ENCODE measurements around the gene PER3. TPM values are rescaled to one million over a fixed set of nuclear protein-coding genes. Genes with fewer than 3 reads are reported as not detected.

Gene PER3
- total RNA-seq, 1 experiment from 2014 or later = 9.0 TPM

DNA sequence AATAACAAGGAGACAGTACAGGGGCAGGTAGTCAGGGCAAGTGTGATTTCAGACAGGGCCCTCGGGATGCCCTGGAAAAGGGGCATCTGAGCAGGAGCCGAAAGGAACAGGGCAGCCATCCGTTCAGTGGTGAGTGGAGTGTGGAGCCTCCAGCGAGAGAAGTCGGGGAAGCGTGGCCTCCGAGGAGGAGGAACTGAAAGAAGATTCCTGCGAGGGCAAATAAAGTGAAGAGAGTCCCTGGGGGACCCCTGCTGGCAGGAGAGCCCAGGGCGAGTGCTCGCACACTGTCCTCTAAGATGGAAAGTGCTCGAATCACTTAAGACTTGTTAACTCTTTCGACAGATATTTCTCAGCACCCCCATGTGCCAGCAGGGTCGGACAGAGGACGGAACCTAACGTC, 72.3 kb downstream of the PER3 start:
- no peaks in the 10 kb centered on the region for H4K20me1 ChIP-seq (ENCODE audit: control insufficient read depth, insufficient read depth, insufficient read length)
- H4K5ac ChIP-seq (ENCODE audit: insufficient read length, low read depth, low read length) = no peak overlapping the region
- no peak overlapping the region for H2BK12ac ChIP-seq (ENCODE audit: insufficient read length, low read depth, low read length)
- H2AFZ ChIP-seq (ENCODE audit: low read length) = no peak overlapping the region
- H3K23ac ChIP-seq (ENCODE audit: insufficient read length, low read depth, low read length) = no peak overlapping the region
- H3K4me1 Mint-ChIP-seq = peaks cover 14 to 16% of the 10 kb centered on the region in 2 experiments
- no peak for DNase-seq
- no peak overlapping the region for H3K27ac Mint-ChIP-seq
- no peaks in the 10 kb centered on the region for H3K9me3 Mint-ChIP-seq
- H3K4me1 ChIP-seq (ENCODE audit: insufficient read depth, low read length) = no peaks in the 10 kb centered on the region
- WGBS (ENCODE audit: extremely low coverage, insufficient read length, low lambda C conversion rate) = no CpG with 5 or more reads among the region's 15 CpGs
- no peaks in the 10 kb centered on the region for H3K9me3 ChIP-seq (ENCODE audit: control insufficient read depth, low read depth, low read length)
- H3K14ac ChIP-seq (ENCODE audit: insufficient read depth, low read length) = no peak overlapping the region; the same call in 1 of the 2 replicates
- TF ChIP-seq, protein P1, sequence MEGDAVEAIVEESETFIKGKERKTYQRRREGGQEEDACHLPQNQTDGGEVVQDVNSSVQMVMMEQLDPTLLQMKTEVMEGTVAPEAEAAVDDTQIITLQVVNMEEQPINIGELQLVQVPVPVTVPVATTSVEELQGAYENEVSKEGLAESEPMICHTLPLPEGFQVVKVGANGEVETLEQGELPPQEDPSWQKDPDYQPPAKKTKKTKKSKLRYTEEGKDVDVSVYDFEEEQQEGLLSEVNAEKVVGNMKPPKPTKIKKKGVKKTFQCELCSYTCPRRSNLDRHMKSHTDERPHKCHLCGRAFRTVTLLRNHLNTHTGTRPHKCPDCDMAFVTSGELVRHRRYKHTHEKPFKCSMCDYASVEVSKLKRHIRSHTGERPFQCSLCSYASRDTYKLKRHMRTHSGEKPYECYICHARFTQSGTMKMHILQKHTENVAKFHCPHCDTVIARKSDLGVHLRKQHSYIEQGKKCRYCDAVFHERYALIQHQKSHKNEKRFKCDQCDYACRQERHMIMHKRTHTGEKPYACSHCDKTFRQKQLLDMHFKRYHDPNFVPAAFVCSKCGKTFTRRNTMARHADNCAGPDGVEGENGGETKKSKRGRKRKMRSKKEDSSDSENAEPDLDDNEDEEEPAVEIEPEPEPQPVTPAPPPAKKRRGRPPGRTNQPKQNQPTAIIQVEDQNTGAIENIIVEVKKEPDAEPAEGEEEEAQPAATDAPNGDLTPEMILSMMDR (conservative IDR thresholded peaks at IDR 0.05) = no peak; the same call in 2 of the 3 replicates
- no peak overlapping the region for H4K91ac ChIP-seq (ENCODE audit: insufficient read length, low read depth, low read length)
- H3K56ac ChIP-seq (ENCODE audit: insufficient read length, low read depth, low read length) = no peak overlapping the region
- no peaks in the 10 kb centered on the region for H3K36me3 Mint-ChIP-seq (ENCODE audit: insufficient read depth in 1 of 3, low read depth in 3 of 3)
- no peak overlapping the region for H2BK120ac ChIP-seq (ENCODE audit: low read depth, low read length, poor library complexity, severe bottlenecking)
- H3K79me1 ChIP-seq (ENCODE audit: insufficient read depth, low read depth, low read length, poor library complexity, severe bottlenecking) = no peaks in the 10 kb centered on the region
- no peak overlapping the region for H3K4ac ChIP-seq (ENCODE audit: low read depth, low read length)
- no peak overlapping the region for H3K4me2 ChIP-seq (ENCODE audit: insufficient read depth, insufficient read length, low read length)
- H3K27me3 Mint-ChIP-seq (ENCODE audit: low read depth) = peaks cover 1% of the 10 kb centered on the region
- H3K79me2 ChIP-seq (ENCODE audit: insufficient read depth, low read length) = no peaks in the 10 kb centered on the region
- no peak overlapping the region for H3K18ac ChIP-seq (ENCODE audit: insufficient read length, low read depth, low read length)
- H3K23me2 ChIP-seq (ENCODE audit: insufficient read length, low read depth, low read length, poor library complexity, severe bottlenecking) = no peaks in the 10 kb centered on the region
- no peaks in the 10 kb centered on the region for H3K27me3 ChIP-seq (ENCODE audit: insufficient read depth, low read length)
- no peak overlapping the region for H3K9ac ChIP-seq (ENCODE audit: extremely low read depth, insufficient read length, low read length)
- H3T11ph ChIP-seq (ENCODE audit: low read length) = no peak overlapping the region
- H2BK15ac ChIP-seq (ENCODE audit: low read depth, low read length) = no peak overlapping the region
- H2BK5ac ChIP-seq (ENCODE audit: insufficient read length, low read length) = no peak overlapping the region
- no peak overlapping the region for H3K4me3 Mint-ChIP-seq
- H2AK5ac ChIP-seq (ENCODE audit: insufficient read length, low read length) = no peak overlapping the region
- H4K8ac ChIP-seq (replicated peaks; ENCODE audit: insufficient read length, low read depth, low read length) = no peak overlapping the region
- no peak overlapping the region for H2BK20ac ChIP-seq (ENCODE audit: low read depth, low read length, poor library complexity, severe bottlenecking)
- H3K27ac ChIP-seq (ENCODE audit: insufficient read length, low read depth, low read length) = no peak overlapping the region

Measured in H9 (cell line).